Activated CD8-positive, alpha-beta T cell treated with anti-CD3 and anti-CD28 coated beads for 36 hours (primary cell): ENCODE data around the gene RAB22A. TPM values are rescaled to one million over a fixed set of nuclear protein-coding genes. Genes with fewer than 3 reads are reported as not detected.

Source experiments
- ATAC-seq: fragments of 200-7000 bp; cut with Tn5 transposase; one replicate; pipeline ENCODE4 v1.10.0; 2021; ENCODE audit warnings: mild to moderate bottlenecking, moderate library complexity
- CTCF ChIA-PET: fragments of 350-600 bp; sonication (Branson Sonifier 250); formaldehyde crosslinking; loops from one replicate; lab custom pipeline; 2021; ENCODE audit warnings: antibody characterized with exemption; lab: Charles Lee
- POLR2A ChIA-PET: fragments of 350-600 bp; sonication (Branson Sonifier 250); formaldehyde crosslinking; loops from one replicate; lab custom pipeline; 2021; ENCODE audit warnings: antibody characterized with exemption; lab: Charles Lee
- DNase-seq: peaks from one replicate; pipeline ENCODE4 v3.0.0-alpha.2; 2020
- H3K27ac Mint-ChIP-seq: one replicate; pipeline ENCODE4 v1.8.0; 2021; ENCODE audit warnings: mild to moderate bottlenecking, mixed read lengths
- H3K27me3 Mint-ChIP-seq: one replicate; pipeline ENCODE4 v1.8.0; 2021; ENCODE audit warnings: mixed read lengths
- H3K36me3 Mint-ChIP-seq: one replicate; pipeline ENCODE4 v1.8.0; 2021; ENCODE audit warnings: low read depth, mixed read lengths
- H3K4me1 Mint-ChIP-seq: one replicate; pipeline ENCODE4 v1.8.0; 2021; ENCODE audit warnings: low read depth, mixed read lengths
- H3K4me3 Mint-ChIP-seq: one replicate; pipeline ENCODE4 v1.8.0; 2021; ENCODE audit warnings: mild to moderate bottlenecking, moderate library complexity, mixed read lengths
- H3K9me3 Mint-ChIP-seq: one replicate; pipeline ENCODE4 v1.8.0; 2021; ENCODE audit warnings: mixed read lengths
- CTCF ChIP-seq: fragments of 200-600 bp; IDR thresholded peaks from one replicate; pipeline ENCODE4 v1.8.0; 2022; ENCODE audit warnings: antibody characterized with exemption, mild to moderate bottlenecking
- intact Hi-C: fragments of 100-400 bp; cut with micrococcal nuclease; formaldehyde crosslinking; loops from one replicate; pipeline ENCODE4 v1.10.0; 2022
- total RNA-seq, 2 experiments: library from RNA; stranded (reverse); gene quantifications; one replicate each; pipeline ENCODE4 v1.2.3, GENCODE V29; 2021

The RAB22A gene
- total RNA-seq, 2 experiments from 2014 or later, result 8.3 to 9.0 TPM

GRCh38 chr20:58393299-58393698 lies 83.8 kb downstream of the RAB22A start:
- Mint-ChIP-seq H3K27ac (peak overlapping the region; percentile 12), H3K4me3 (no peak overlapping the region), H3K36me3 (peaks cover 58% of the 10 kb centered on the region), H3K4me1 (peaks cover 70% of the 10 kb centered on the region), H3K9me3 (no peaks in the 10 kb centered on the region), H3K27me3 (no peaks in the 10 kb centered on the region)
- no peak for ATAC-seq
- TF ChIP-seq CTCF, result no peak
- intact Hi-C loops, result loop anchor here (5.0 kb wide), 1 partner anchor 86 kb away; the partner anchor contains the start of gene RAB22A
- no peak for DNase-seq
- POLR2A ChIA-PET, result no interaction called here
- CTCF ChIA-PET, result interaction anchor here (1.1 to 1.2 kb wide), 2 partner anchors 54 to 159 kb away, joined by 3 read pairs; no protein-coding TSS in a partner anchor

- Mint-ChIP-seq H3K36me3 (peaks cover 63% of the 10 kb centered on the region), H3K4me3 (no peak overlapping the region), H3K27me3 (no peaks in the 10 kb centered on the region), H3K4me1 (peaks cover 78% of the 10 kb centered on the region), H3K27ac (no peak overlapping the region), H3K9me3 (no peaks in the 10 kb centered on the region)
- CTCF ChIA-PET, result interaction anchor here (1.2 kb wide), 1 partner anchor 11 kb away, joined by 3 read pairs; no protein-coding TSS in a partner anchor
- intact Hi-C loops, result loop anchor here (5.0 kb wide), 1 partner anchor 88 kb away; the partner anchor contains the start of gene RAB22A
- POLR2A ChIA-PET, result no interaction called here
- TF ChIP-seq CTCF, result no peak
- ATAC-seq (no peak), DNase-seq (no peak)
These were observed 85.3 kb downstream of the RAB22A start for GRCh38 chr20:58394801-58395200.

- ATAC-seq (no peak), DNase-seq (no peak)
- intact Hi-C loops, result no loop called here
- CTCF ChIA-PET, result interaction anchor here (1.2 kb wide), 1 partner anchor 10 kb away, joined by 3 read pairs; no protein-coding TSS in a partner anchor
- Mint-ChIP-seq H3K27me3 (no peaks in the 10 kb centered on the region), H3K27ac (no peak overlapping the region), H3K9me3 (no peaks in the 10 kb centered on the region), H3K36me3 (peaks cover 59% of the 10 kb centered on the region), H3K4me3 (no peak overlapping the region), H3K4me1 (peaks cover 80% of the 10 kb centered on the region)
- POLR2A ChIA-PET, result no interaction called here
- TF ChIP-seq CTCF, result no peak
These were observed 86.1 kb downstream of the RAB22A start for GRCh38 chr20:58395604-58396003.

GRCh38 chr20:58397429-58397828 lies 87.9 kb downstream of the RAB22A start:
- Mint-ChIP-seq H3K36me3 (peaks cover 42% of the 10 kb centered on the region), H3K9me3 (no peaks in the 10 kb centered on the region), H3K4me1 (peaks cover 67% of the 10 kb centered on the region), H3K4me3 (no peak overlapping the region), H3K27me3 (no peaks in the 10 kb centered on the region), H3K27ac (no peak overlapping the region)
- CTCF ChIA-PET, result no interaction called here
- POLR2A ChIA-PET, result no interaction called here
- ATAC-seq (no peak), DNase-seq (no peak)
- intact Hi-C loops, result no loop called here
- no peak for TF ChIP-seq CTCF

- no peak for TF ChIP-seq CTCF
- peaks cover 41% of the 10 kb centered on the region for H3K36me3 Mint-ChIP-seq
- no peak for ATAC-seq
- intact Hi-C loops, result no loop called here
- DNase-seq, result no peak
- H3K9me3 Mint-ChIP-seq, result no peaks in the 10 kb centered on the region
- H3K4me1 Mint-ChIP-seq, result peaks cover 60% of the 10 kb centered on the region
- H3K27ac Mint-ChIP-seq, result peak overlapping the region; percentile 10
- no peak overlapping the region for H3K4me3 Mint-ChIP-seq
- POLR2A ChIA-PET, result interaction anchor here (0.5 to 3.0 kb wide), 2 partner anchors 8 to 37 kb away, joined by 3 to 20 read pairs; partner anchors contain the start of gene VAPB
- CTCF ChIA-PET, result interaction anchor here (1.0 kb wide), 1 partner anchor 162 kb away, joined by 3 read pairs; no protein-coding TSS in a partner anchor
- H3K27me3 Mint-ChIP-seq, result no peaks in the 10 kb centered on the region
These were observed 88.7 kb downstream of the RAB22A start for GRCh38 chr20:58398254-58398653.
